NCI-H1694 treated with DMSO at 0.1 percent for 48 hours (cell line): ENCODE results near the gene SLC15A4.
"Not testable (repeated sequence)": the region's sequence is repeated elsewhere in the genome, so short reads cannot be mapped to it uniquely, and the experiment has no call there.

Experiments
- DNase-seq: peaks from one replicate; lab custom pipeline; 2025; lab: John Stamatoyannopoulos, UW

The SLC15A4 gene

DNA sequence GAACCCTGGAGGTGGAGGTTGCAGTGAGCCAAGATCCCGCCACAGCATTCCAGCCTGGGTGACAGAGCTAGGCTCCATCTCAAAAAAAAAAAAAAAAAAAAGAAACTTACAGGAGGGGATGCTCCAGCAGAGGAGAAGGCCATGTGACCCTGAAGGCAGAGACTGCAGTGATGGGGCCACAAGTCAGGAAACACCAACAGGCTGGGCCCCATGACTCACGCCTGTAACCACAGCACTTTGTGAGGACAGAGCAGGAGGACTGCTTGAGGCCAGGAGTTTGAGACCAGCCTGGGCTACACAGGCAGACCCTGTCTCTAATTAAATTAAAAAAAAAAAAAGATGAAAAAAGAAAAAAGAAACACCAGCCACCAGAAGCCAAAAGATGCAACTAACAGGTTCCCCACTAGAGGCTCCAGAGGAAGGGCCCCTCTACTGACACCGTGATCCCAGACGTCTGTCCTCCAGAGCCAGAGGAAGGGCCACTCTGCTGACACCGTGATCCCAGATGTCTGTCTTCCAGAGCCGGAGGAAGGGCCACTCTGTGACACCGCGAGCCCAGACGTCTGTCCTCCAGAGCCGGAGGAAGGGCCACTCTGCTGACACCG, 20.4 kb upstream of the SLC15A4 start:
- no peak for DNase-seq

DNA sequence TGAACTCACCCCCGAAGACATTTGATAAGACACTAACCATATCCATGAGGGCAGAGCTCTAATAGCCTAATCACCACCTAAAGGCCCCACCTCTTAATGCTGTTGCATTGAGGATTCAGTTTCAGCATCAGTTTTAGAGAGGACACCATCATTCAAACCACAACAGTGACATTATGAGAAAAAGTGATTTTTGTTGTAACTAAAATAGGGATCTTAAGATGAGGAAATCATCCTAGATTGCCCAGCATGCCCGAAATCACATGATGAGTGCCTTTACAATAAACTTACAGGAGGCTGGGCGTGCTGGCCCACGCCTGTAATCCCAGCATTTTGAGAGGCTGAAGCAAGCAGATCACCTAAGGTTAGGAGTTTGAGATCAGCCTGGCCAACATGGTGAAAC, 19.8 kb upstream of the SLC15A4 start:
- no peak for DNase-seq

DNA sequence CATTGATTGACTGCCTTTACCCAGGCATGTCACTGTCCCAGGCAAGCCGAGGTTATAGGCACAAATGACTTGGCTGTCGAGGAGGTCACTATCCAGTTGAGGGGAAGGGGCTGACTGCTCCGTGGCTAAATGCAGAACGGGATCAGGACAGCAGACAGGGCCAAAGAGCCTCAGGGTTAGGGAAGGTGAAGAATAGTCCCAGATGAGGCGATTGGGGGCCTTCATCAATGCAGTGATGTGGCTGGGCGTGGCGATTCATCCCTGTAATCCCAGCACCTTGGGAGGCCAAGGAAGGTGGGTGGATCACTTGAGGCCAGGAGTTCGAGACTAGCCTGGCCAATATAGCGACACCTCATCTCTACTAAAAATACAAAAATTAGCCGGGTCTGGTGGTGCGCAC, 18.8 kb upstream of the SLC15A4 start:
- DNase-seq: no peak

DNA sequence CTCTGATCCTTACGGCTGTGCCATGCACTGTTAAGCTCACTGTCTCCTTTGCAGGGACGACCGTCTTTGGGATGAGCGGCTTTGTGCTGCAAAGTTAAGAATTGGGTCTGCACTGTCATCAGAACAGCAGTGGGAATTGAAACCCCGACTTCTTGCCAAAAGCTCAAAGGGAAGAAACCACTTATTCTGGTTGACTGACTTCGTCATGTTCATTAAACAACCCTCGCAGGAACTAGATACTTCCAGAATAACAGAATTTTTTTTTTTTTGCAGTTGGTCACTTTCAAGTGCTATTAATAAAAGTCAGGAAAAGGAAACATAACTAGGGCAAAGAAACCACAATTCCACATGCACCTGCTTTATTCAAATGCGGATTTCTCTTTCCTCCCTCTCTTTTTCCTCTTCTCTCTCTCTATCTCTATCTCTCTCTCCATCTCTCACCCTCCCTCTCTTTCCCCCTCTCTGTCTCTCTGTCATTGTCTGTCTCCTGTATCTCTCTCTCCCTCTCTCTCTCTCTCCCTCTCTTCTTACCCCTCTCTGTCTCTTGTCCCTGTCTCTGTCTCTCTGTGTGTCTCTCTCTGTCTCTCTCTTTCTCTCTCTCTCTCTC, 17.2 kb upstream of the SLC15A4 start:
- DNase-seq: no peak

DNA sequence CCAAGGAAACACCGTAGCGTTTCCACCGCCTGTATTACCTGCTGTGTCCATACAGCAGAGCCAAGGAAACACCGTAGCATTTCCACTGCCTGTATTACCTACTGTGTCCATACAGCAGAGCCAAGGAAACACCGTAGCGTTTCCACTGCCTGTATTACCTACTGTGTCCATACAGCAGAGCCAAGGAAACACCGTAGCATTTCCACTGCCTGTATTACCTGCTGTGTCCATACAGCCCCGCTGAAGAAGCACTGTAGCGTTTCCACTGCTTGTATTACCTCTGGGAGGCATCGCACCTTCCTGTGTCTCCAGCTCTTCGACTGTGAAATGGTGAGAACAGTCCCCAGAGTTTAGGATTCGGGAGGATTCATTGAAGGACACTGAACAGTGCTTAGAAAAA, 16.1 kb upstream of the SLC15A4 start:
- not testable (repeated sequence) for DNase-seq

DNA sequence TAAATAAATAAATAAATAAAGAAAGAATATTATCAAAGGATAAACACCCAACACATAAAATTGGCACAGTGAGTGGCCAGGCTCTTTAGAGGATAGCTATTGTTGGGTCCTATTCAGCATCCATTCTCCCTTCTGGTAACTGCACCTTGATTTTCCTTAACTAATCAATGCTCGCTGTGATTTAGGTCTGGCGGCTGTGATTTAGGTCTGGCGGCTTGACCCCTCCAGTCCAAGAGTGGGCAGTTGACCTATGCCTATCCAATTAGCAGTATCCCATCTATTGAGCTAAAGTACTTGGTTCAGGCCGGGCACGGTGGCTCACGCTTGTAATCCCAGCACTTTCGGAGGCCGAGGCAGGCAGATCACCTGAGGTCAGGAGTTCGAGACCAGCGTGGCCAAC, 9.7 kb upstream of the SLC15A4 start:
- DNase-seq: no peak

DNA sequence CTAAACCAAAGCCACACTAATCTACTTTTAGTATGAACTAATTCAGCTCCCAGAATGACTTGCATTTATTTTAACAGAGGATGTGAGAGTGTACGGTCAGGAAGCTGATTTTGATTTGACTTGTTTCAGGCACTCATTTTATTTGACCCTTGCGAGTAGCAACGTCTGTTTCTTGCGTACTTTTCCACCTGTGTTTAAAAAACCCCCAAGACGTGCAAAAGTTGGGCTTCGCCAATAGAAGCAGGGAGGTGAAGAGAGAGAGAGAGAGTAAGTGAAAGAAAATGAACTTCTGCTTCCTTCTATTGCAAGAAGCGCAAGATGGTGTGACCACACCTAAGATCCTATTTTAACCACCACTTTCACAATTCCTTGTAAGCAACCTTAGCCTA, 6.7 kb upstream of the SLC15A4 start:
- DNase-seq: no peak

- DNase-seq: no peak
Measured at GRCh38 chr12:128829861-128830504, 6.2 kb upstream of the SLC15A4 start.

- no peak for DNase-seq
Measured at GRCh38 chr12:128827724-128828123, 4.0 kb upstream of the SLC15A4 start.

- no peak for DNase-seq
Measured at GRCh38 chr12:128825835-128826234, 2.1 kb upstream of the SLC15A4 start.

- no peak for DNase-seq
Measured at GRCh38 chr12:128823216-128823915, 392 bp downstream of the SLC15A4 start.

- DNase-seq: no peak
Measured at GRCh38 chr12:128820723-128821432, 2.9 kb downstream of the SLC15A4 start.

DNA sequence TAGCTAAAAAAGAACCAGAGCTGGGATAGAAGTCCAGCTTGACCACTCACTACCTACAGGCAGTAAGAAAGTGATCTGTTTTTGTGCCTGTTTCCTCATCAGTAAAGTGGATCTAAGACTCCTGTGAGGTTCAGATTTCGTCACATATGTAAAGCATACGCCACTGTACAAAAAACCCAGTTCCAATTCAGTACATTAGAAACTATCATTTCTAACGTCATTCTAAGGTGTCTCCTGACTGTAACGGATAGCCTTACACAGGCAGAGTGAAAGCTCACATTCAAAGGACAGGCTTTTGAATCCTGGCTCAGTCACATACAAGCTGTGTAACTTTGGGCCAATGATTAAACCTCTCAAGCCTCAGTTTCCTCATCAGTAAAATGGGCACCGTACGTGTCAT, 3.5 kb downstream of the SLC15A4 start:
- DNase-seq: no peak

GRCh38 chr12:128819293-128820144, 4.2 kb downstream of the SLC15A4 start:
- DNase-seq: no peak

DNA sequence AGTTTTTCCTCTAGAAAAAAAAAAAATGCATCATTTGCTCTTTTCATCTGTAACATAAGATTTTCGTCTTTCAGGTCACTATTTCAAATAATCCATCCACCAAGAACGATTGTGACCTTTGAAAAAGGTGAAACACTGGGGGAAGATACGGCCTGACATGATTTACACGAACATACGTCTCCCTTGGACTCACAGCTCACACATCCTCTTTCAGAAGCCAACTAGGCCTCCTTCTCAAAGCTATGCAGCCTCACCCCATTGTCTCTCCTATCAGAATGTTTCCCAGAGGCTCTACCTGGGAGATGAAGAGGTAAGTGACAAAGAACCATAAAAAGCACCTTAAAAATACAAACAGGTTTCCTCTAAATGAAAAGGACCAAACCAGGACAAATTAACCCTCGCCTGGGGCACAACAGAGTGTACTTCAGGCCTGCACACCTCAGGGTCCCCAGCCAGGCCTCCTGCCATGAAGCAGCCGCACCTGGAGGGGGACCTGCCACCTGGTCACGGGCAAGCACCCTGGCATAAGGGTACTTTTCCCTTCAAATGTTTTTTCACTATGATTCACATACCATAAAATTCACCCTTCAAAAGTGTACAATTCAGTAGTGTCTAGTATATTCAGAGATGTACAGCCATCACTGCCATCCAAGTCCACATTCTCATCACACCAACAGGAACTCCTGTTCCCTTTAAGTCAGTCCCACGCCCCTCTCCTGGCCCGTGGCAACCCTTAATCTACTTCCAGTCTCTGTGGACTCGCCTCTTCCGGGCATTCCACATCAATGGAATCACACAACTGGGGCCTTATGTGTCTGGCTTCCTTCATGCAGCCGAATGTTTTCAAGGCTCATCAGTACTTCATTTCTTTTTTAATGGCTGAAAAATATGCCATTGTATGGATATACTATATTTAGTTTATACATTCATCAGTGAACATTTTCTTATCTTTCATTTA, 5.4 kb downstream of the SLC15A4 start:
- DNase-seq: no peak

- DNase-seq: no peak
Measured at GRCh38 chr12:128817111-128818015, 6.4 kb downstream of the SLC15A4 start.

DNA sequence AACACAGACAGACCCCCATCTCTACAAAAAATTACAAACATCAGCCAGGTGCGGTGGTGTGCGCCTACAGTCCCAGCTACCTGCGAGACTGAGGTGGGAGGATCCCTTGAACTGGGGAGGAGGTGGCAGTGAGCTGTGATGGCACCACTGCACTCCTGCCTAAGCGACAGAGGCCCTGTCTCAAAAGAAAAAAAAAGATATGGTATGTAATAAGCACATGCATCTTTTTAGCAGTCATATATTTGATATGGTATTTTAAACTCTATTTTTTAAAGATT, 7.2 kb downstream of the SLC15A4 start:
- no peak for DNase-seq

DNA sequence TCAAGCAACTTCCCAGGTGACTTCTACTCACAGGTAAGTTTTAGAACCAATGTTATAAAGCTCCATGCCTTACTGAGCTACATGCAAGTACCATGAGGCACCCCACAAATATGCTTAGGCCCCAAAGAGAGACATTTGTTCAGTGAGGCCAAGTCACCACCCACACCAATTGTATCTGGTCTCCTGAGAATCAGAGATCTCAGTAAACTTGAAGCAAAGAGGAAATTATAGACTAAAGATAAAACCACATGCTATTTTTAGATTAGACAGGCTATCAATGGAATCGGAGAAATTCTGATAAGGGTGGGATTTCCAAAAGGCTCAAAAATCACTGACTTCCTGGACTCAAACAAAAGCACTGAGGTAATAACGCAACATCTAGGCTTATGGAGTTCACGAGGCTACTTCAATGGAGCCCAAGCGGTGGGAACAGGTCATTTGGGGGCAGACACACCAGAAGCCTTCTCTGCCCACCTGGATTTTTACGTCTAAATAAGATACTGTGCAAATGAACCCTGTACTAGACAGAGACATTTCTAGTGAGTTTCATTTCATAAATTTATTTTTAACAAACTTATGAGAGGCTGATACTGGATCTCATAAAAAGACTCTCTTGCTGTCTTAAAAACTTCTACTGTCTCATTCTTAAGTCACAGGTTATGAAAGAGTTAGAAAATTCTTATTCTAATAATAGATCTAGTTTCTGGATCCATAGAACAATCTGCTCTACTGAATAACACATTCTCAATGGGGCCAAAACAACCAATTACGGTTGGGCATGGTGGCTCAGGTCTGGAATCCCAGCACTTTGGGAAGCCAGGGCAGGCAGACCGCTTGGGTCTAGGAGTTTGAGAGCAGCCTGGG, 7.7 kb downstream of the SLC15A4 start:
- no peak for DNase-seq
